Measurements from ENCODE around the gene LRMDA. TPM values are rescaled to one million over a fixed set of nuclear protein-coding genes. Genes with fewer than 3 reads are reported as not detected.

Gene LRMDA
- total RNA-seq, 1 experiment from 2014 or later, result 4.8 TPM

GRCh38 chr10:75588031-75588430 is 156.6 kb downstream of the LRMDA start:
- Histone ChIP-seq H3K4me3 (replicated peaks in 1 of 2; ENCODE audit: low read depth in 1 of 2, low read length in 2 of 2) (no peak overlapping the region), H3K9ac (ENCODE audit: low read length) (no peak overlapping the region), H3K79me2 (ENCODE audit: insufficient read depth, low read length) (no peaks in the 10 kb centered on the region), H3K9me2 (ENCODE audit: insufficient read depth) (no peaks in the 10 kb centered on the region), H3K36me3 (ENCODE audit: control insufficient read depth in 1 of 2, insufficient read depth in 2 of 2, low read length in 2 of 2) (no peaks in the 10 kb centered on the region), H2AFZ (ENCODE audit: low read depth, low read length, poor library complexity, severe bottlenecking) (no peak overlapping the region), H3K4me2 (ENCODE audit: low read length) (no peak overlapping the region), H3K9me3 (ENCODE audit: control insufficient read depth in 1 of 2, insufficient read depth in 1 of 2, low read depth in 1 of 2, low read length in 2 of 2) (no peaks in the 10 kb centered on the region), H3K27me3 (ENCODE audit: insufficient read depth, low read length) (no peaks in the 10 kb centered on the region), H4K20me1 (ENCODE audit: insufficient read depth) (no peaks in the 10 kb centered on the region), H3K4me1 (ENCODE audit: control insufficient read depth in 1 of 2, insufficient read depth in 2 of 2, low read length in 2 of 2) (no peaks in the 10 kb centered on the region), H3K27ac (ENCODE audit: low read depth, low read length) (no peak overlapping the region)
- ChIA-PET CTCF (no interaction called here), POLR2A (no interaction called here), RAD21 (ENCODE audit: low non-redundant PET in 1 of 2, low total read pairs in 2 of 2, uncharacterized antibody in 2 of 2, unreplicated experiment in 2 of 2) (no interaction called here)
- DNase-seq (ENCODE audit: low read depth, low spot score), result no peak
- intact Hi-C loops (cut with micrococcal nuclease), result no loop called here
- no TSS peak for BruUV-seq (replicated peaks)
- ATAC-seq, result no peak
- no peak for TF ChIP-seq FOSL1 (IDR thresholded peaks at IDR 0.05; ENCODE audit: low read depth)
- TF ChIP-seq EGR1 (IDR thresholded peaks at IDR 0.05; ENCODE audit: low read depth), result no peak
- no peak for TF ChIP-seq POLR2AphosphoS5 (IDR thresholded peaks at IDR 0.05; ENCODE audit: low read depth, low read length)
- TF ChIP-seq ATF3 (IDR thresholded peaks at IDR 0.05), result no peak
- TF ChIP-seq SRF (IDR thresholded peaks at IDR 0.05; ENCODE audit: low read depth), result no peak
- no peak for TF ChIP-seq JUND (IDR thresholded peaks at IDR 0.05)
- TF ChIP-seq SP1 (IDR thresholded peaks at IDR 0.05; ENCODE audit: low read depth), result no peak
- no peak for TF ChIP-seq SIN3A (IDR thresholded peaks at IDR 0.05; ENCODE audit: low read depth)
- no peak for TF ChIP-seq YY1 (IDR thresholded peaks at IDR 0.05; ENCODE audit: extremely low read depth, insufficient replicate concordance, low read depth, low read length)
- no peak for TF ChIP-seq REST (IDR thresholded peaks at IDR 0.05; ENCODE audit: low read depth)
- no peak for TF ChIP-seq ZFX (IDR thresholded peaks at IDR 0.05)
- TF ChIP-seq ZNF274 (IDR thresholded peaks at IDR 0.05; ENCODE audit: low read depth, low read length), result no peak
- no peak for TF ChIP-seq CEBPB (IDR thresholded peaks at IDR 0.05; ENCODE audit: low read depth)
- TF ChIP-seq EZH2 (IDR thresholded peaks at IDR 0.05), result no peak
- no peak for TF ChIP-seq MAX (IDR thresholded peaks at IDR 0.05)
- no peak for TF ChIP-seq TCF7L2 (IDR thresholded peaks at IDR 0.05; ENCODE audit: borderline replicate concordance, extremely low read depth, insufficient read depth, insufficient read length)
- TF ChIP-seq RAD21 (IDR thresholded peaks at IDR 0.05; ENCODE audit: low read depth), result no peak
- TF ChIP-seq CTCF (IDR thresholded peaks at IDR 0.05 in 2 of 3, conservative IDR thresholded peaks at IDR 0.05 in 1 of 3; ENCODE audit: borderline replicate concordance in 1 of 3, insufficient read depth in 1 of 3, low read depth in 2 of 3, low read length in 2 of 3), result no peak
- no peak for TF ChIP-seq CBX3 (IDR thresholded peaks at IDR 0.05; ENCODE audit: low read depth)

All from HCT116 (cell line).